NCI-H2196 treated with DMSO at 0.1 percent for 48 hours (cell line): ENCODE measurements around the gene SMIM8.
"Not testable (repeated sequence)": the region's sequence is repeated elsewhere in the genome, so short reads cannot be mapped to it uniquely, and the experiment has no call there.

ENCODE experiments used
- DNase-seq: peaks from one replicate; lab custom pipeline; 2025; ENCODE audit not compliant: unreplicated experiment; lab: John Stamatoyannopoulos, UW

The SMIM8 gene

GRCh38 chr6:87322304-87323212 is at the start of gene SMIM8:
Gene SMIM8, plus strand, starts transcription at chr6:87322588. Its CDS starts 14,444 bp downstream, at chr6:87337032.
- peak; percentile 69 for DNase-seq

- DNase-seq, result no peak
Measured at GRCh38 chr6:87274660-87275274, 47.6 kb upstream of the SMIM8 start.

- no peak for DNase-seq
Measured at GRCh38 chr6:87276624-87277023, 45.8 kb upstream of the SMIM8 start.

GRCh38 chr6:87277123-87277522 is 45.3 kb upstream of the SMIM8 start:
- DNase-seq, result no peak

- no peak for DNase-seq
Measured at GRCh38 chr6:87279196-87279595, 43.2 kb upstream of the SMIM8 start.

- no peak for DNase-seq
Measured at GRCh38 chr6:87281426-87281825, 41.0 kb upstream of the SMIM8 start.

GRCh38 chr6:87282743-87283142 is 39.6 kb upstream of the SMIM8 start:
- DNase-seq, result no peak

- no peak for DNase-seq
Measured at GRCh38 chr6:87283461-87283860, 38.9 kb upstream of the SMIM8 start.

GRCh38 chr6:87287251-87287650 is 35.1 kb upstream of the SMIM8 start:
- DNase-seq, result no peak

- DNase-seq, result no peak
Measured at GRCh38 chr6:87289571-87289970, 32.8 kb upstream of the SMIM8 start.

GRCh38 chr6:87291883-87292282 is 30.5 kb upstream of the SMIM8 start:
- DNase-seq, result peak; percentile 58

GRCh38 chr6:87293526-87293925 is 28.9 kb upstream of the SMIM8 start:
- DNase-seq, result no peak

GRCh38 chr6:87297119-87297518 is 25.3 kb upstream of the SMIM8 start:
- no peak for DNase-seq

GRCh38 chr6:87301277-87301676 is 21.1 kb upstream of the SMIM8 start:
- not testable (repeated sequence) for DNase-seq

- DNase-seq, result no peak
Measured at GRCh38 chr6:87308970-87309369, 13.4 kb upstream of the SMIM8 start.

GRCh38 chr6:87312860-87313259 is 9.5 kb upstream of the SMIM8 start:
- no peak for DNase-seq

- no peak for DNase-seq
Measured at GRCh38 chr6:87315071-87315470, 7.3 kb upstream of the SMIM8 start.

- DNase-seq, result no peak
Measured at GRCh38 chr6:87319271-87319987, 3.0 kb upstream of the SMIM8 start.

GRCh38 chr6:87323880-87324279 is 1.5 kb downstream of the SMIM8 start:
- DNase-seq, result not testable (repeated sequence)

- no peak for DNase-seq
Measured at GRCh38 chr6:87330961-87331360, 8.6 kb downstream of the SMIM8 start.

- DNase-seq, result no peak
Measured at GRCh38 chr6:87333033-87333432, 10.6 kb downstream of the SMIM8 start.
